Loucy (cell line): ENCODE data around the gene NID2.

Experiments used
- H2AFZ ChIP-seq: fragments of 200-600 bp; sonication (generic); 2 replicates; pipeline ENCODE4 v1.6.0; 2016; ENCODE audit warnings: antibody characterized with exemption, mild to moderate bottlenecking, low read length, moderate library complexity
- H3F3A ChIP-seq: fragments of 200-600 bp; 2 replicates; pipeline ENCODE4 v1.6.0; 2016; ENCODE audit warnings: antibody characterized with exemption, low read depth, mild to moderate bottlenecking
- H3K27me3 ChIP-seq: fragments of 200-600 bp; sonication (generic); 2 replicates; pipeline ENCODE4 v1.6.1; 2014; ENCODE audit warnings: low read length, mild to moderate bottlenecking; ENCODE audit not compliant: insufficient read depth, poor library complexity, severe bottlenecking
- H3K36me3 ChIP-seq: fragments of 200-600 bp; sonication (generic); 2 replicates; pipeline ENCODE4 v1.6.1; 2016; ENCODE audit warnings: low read length; ENCODE audit not compliant: insufficient read depth
- H3K4me1 ChIP-seq: fragments of 200-600 bp; sonication (generic); 2 replicates; pipeline ENCODE4 v1.5.1; 2014; ENCODE audit warnings: low read length, mild to moderate bottlenecking; ENCODE audit not compliant: insufficient read depth, poor library complexity, severe bottlenecking
- H3K4me2 ChIP-seq: fragments of 200-600 bp; sonication (generic); 2 replicates; pipeline ENCODE4 v1.6.0; 2014; ENCODE audit warnings: antibody characterized with exemption, low read length, low read depth, mild to moderate bottlenecking; ENCODE audit not compliant: poor library complexity, severe bottlenecking
- H3K4me3 ChIP-seq: fragments of 200-600 bp; sonication (generic); 2 replicates; pipeline ENCODE4 v1.5.1; 2014; ENCODE audit warnings: low read length, mild to moderate bottlenecking, mixed read lengths; ENCODE audit not compliant: poor library complexity, severe bottlenecking
- H3K79me2 ChIP-seq: fragments of 200-600 bp; sonication (generic); 2 replicates; pipeline ENCODE4 v1.6.1; 2014; ENCODE audit warnings: low read length; ENCODE audit not compliant: insufficient read depth
- H3K9ac ChIP-seq: fragments of 200-600 bp; sonication (generic); 2 replicates; pipeline ENCODE4 v1.6.0; 2014; ENCODE audit warnings: mild to moderate bottlenecking, low read depth, low read length, moderate library complexity; ENCODE audit not compliant: poor library complexity, severe bottlenecking
- H3K9me2 ChIP-seq: fragments of 200-600 bp; sonication (generic); replicated peaks from 2 replicates; pipeline ENCODE4 v1.6.1; 2016; ENCODE audit warnings: low read depth, low read length, mixed read lengths
- H3K9me3 ChIP-seq: fragments of 200-600 bp; sonication (generic); 2 replicates; pipeline ENCODE4 v1.6.1; 2014; ENCODE audit warnings: mild to moderate bottlenecking, antibody characterized with exemption, low read length, low read depth; ENCODE audit not compliant: insufficient read depth
- H4K20me1 ChIP-seq: fragments of 200-600 bp; sonication (generic); 2 replicates; pipeline ENCODE4 v1.6.0; 2014; ENCODE audit warnings: antibody characterized with exemption, low read length, mild to moderate bottlenecking; ENCODE audit not compliant: insufficient read depth, poor library complexity, severe bottlenecking
- CTCF ChIP-seq: fragments of 200-600 bp; sonication (generic); conservative IDR thresholded peaks from 2 replicates; pipeline ENCODE4 v1.5.1; 2014; ENCODE audit warnings: mild to moderate bottlenecking, antibody characterized with exemption, low read length
- EZH2phosphoT487 ChIP-seq: fragments of 200-600 bp; IDR thresholded peaks from 2 replicates; pipeline ENCODE4 v1.6.1; 2018; ENCODE audit warnings: antibody characterized with exemption, mild to moderate bottlenecking, moderate library complexity, borderline replicate concordance

The NID2 gene

GRCh38 chr14:52007637-52008036, 61.2 kb downstream of the NID2 start:
- Histone ChIP-seq H2AFZ (no peak overlapping the region), H3K4me2 (no peak overlapping the region), H3F3A (no peaks in the 10 kb centered on the region), H3K79me2 (peaks cover 5% of the 10 kb centered on the region; the same call in 1 of the 2 replicates), H3K9me3 (no peaks in the 10 kb centered on the region), H3K9ac (no peak overlapping the region), H3K36me3 (peaks cover 96% of the 10 kb centered on the region), H4K20me1 (no peaks in the 10 kb centered on the region), H3K27me3 (no peaks in the 10 kb centered on the region), H3K9me2 (no peaks in the 10 kb centered on the region), H3K4me3 (no peak overlapping the region), H3K4me1 (no peaks in the 10 kb centered on the region)
- TF ChIP-seq EZH2phosphoT487 = no peak
- TF ChIP-seq CTCF = no peak

GRCh38 chr14:52007211-52007610, 61.6 kb downstream of the NID2 start:
- H3K9ac ChIP-seq = no peak overlapping the region
- no peaks in the 10 kb centered on the region for H3K4me1 ChIP-seq
- H4K20me1 ChIP-seq = no peaks in the 10 kb centered on the region
- no peaks in the 10 kb centered on the region for H3F3A ChIP-seq
- no peaks in the 10 kb centered on the region for H3K27me3 ChIP-seq
- peaks cover 99% of the 10 kb centered on the region for H3K36me3 ChIP-seq
- no peak overlapping the region for H3K4me3 ChIP-seq
- H3K4me2 ChIP-seq = no peak overlapping the region
- H2AFZ ChIP-seq = no peak overlapping the region
- H3K9me3 ChIP-seq = no peaks in the 10 kb centered on the region
- peaks cover 5% of the 10 kb centered on the region; the same call in 1 of the 2 replicates for H3K79me2 ChIP-seq
- no peak for TF ChIP-seq EZH2phosphoT487
- no peak for TF ChIP-seq CTCF
- no peaks in the 10 kb centered on the region for H3K9me2 ChIP-seq

- no peaks in the 10 kb centered on the region for H4K20me1 ChIP-seq
Observed at GRCh38 chr14:52006361-52006760, 62.5 kb downstream of the NID2 start.

More at GRCh38 chr14:52006361-52006760, 62.5 kb downstream of the NID2 start:
- no peak overlapping the region for H2AFZ ChIP-seq
- no peaks in the 10 kb centered on the region for H3K9me3 ChIP-seq
- no peaks in the 10 kb centered on the region for H3K9me2 ChIP-seq
- no peak overlapping the region for H3K9ac ChIP-seq
- H3K36me3 ChIP-seq = peaks cover 100% of the 10 kb centered on the region
- H3K4me1 ChIP-seq = no peaks in the 10 kb centered on the region
- no peak overlapping the region for H3K4me2 ChIP-seq
- H3K4me3 ChIP-seq = no peak overlapping the region
- H3K79me2 ChIP-seq = peaks cover 5% of the 10 kb centered on the region; the same call in 1 of the 2 replicates
- TF ChIP-seq EZH2phosphoT487 (no peak), CTCF (no peak)
- no peaks in the 10 kb centered on the region for H3F3A ChIP-seq
- no peaks in the 10 kb centered on the region for H3K27me3 ChIP-seq
